Measurements from ENCODE around the gene PI16. TPM values are rescaled to one million over a fixed set of nuclear protein-coding genes. Genes with fewer than 3 reads are reported as not detected.

Gene PI16
- total and polyA plus RNA-seq, 2 experiments from 2014 or later: 0.50 TPM; not detected in 1

DNA sequence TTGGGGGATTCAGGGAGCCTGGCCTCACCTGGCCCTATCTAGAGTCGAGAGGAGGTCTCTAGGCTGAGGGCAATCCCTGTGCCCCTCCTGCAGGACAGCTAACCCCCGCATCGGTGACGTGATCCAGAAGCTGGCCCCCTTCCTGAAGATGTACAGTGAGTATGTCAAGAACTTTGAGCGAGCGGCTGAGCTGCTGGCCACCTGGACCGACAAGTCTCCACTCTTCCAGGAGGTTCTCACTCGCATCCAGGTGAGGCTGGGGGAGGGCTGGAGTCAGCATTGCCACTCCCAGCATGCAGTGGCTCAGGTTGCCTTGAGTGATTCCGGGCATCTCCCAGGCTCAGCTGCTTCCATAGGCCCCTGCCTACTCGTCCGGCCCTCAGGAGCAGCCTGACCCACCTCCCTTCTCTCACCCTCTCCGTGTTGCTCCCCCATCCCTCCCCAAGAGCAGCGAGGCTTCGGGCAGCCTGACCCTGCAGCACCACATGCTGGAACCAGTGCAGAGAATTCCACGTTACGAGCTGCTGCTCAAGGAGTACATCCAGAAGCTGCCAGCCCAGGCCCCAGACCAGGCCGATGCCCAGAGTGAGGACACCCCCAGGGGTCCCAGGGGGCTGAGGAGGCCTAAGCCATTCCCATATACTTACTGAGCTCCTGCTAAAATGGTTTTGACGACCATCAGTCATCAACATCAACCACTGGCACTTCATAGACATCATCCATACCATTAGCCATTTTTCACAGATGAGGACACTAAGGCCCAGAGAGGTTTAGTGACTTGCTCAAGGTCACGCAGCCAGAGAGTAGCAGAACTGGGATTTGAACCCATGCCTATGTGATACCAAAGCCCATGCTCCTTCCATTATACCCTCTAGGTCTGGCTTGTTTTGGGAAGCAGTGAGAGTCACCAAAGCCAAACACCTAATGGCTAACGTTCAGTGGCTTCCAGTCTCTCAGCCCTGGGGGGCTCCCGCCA is 59.3 kb downstream of the PI16 start:
- DNase-seq (ENCODE audit: low spot score): no peak
- Mint-ChIP-seq H3K9me3 (no peaks in the 10 kb centered on the region), H3K27ac (no peak overlapping the region), H3K4me1 (peaks cover 7% of the 10 kb centered on the region), H3K27me3 (ENCODE audit: insufficient read depth, low read depth, poor library complexity) (peaks cover 14% of the 10 kb centered on the region), H3K36me3 (ENCODE audit: low read depth) (no peaks in the 10 kb centered on the region), H3K4me3 (no peak overlapping the region)
- no peak overlapping the region for H3K27ac ChIP-seq (ENCODE audit: low read depth)
- no peaks in the 10 kb centered on the region for H3K79me2 ChIP-seq (replicated peaks; ENCODE audit: insufficient read depth)
- H2AFZ ChIP-seq: no peak overlapping the region
- H3K4me2 ChIP-seq: no peak overlapping the region
- H3K36me3 ChIP-seq (ENCODE audit: insufficient read depth): no peaks in the 10 kb centered on the region
- no peak overlapping the region for H3K4me3 ChIP-seq
- H3F3A ChIP-seq (replicated peaks; ENCODE audit: low read depth): 0 out of 2 replicates have a peak, but pooled peaks cover 3% of the 10 kb centered on the region
- H3K9me2 ChIP-seq (ENCODE audit: insufficient read depth): no peaks in the 10 kb centered on the region
- no peaks in the 10 kb centered on the region for H3K27me3 ChIP-seq (ENCODE audit: insufficient read depth)
- no peaks in the 10 kb centered on the region for H4K20me1 ChIP-seq (replicated peaks; ENCODE audit: insufficient read depth)
- no peaks in the 10 kb centered on the region; the same call in 1 of the 2 replicates for H3K4me1 ChIP-seq (ENCODE audit: insufficient read depth)
- no peak for TF ChIP-seq EZH2 (IDR thresholded peaks at IDR 0.05; ENCODE audit: low read depth, unreplicated experiment)
- TF ChIP-seq, protein P1, sequence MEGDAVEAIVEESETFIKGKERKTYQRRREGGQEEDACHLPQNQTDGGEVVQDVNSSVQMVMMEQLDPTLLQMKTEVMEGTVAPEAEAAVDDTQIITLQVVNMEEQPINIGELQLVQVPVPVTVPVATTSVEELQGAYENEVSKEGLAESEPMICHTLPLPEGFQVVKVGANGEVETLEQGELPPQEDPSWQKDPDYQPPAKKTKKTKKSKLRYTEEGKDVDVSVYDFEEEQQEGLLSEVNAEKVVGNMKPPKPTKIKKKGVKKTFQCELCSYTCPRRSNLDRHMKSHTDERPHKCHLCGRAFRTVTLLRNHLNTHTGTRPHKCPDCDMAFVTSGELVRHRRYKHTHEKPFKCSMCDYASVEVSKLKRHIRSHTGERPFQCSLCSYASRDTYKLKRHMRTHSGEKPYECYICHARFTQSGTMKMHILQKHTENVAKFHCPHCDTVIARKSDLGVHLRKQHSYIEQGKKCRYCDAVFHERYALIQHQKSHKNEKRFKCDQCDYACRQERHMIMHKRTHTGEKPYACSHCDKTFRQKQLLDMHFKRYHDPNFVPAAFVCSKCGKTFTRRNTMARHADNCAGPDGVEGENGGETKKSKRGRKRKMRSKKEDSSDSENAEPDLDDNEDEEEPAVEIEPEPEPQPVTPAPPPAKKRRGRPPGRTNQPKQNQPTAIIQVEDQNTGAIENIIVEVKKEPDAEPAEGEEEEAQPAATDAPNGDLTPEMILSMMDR (conservative IDR thresholded peaks at IDR 0.05; ENCODE audit: low read depth in 2 of 2): peak in 1 of 2 experiments; percentile 36; a peak in 2 of 4 replicates
- peak; percentile 16 for ATAC-seq

Other genes with a start within 250 kb of the PI16 start
- 0.12 and 0.14 TPM in 2 replicates for gene CPNE5, start 115.3 kb upstream of the PI16 start, total RNA-seq (2014; rRNA removed; shearing (Covaris generic))
- gene CPNE5, start 115.3 kb upstream of the PI16 start, polyA plus RNA-seq (2016; fragmentation: Nextera tagmentation; extraction: Ambion mirVana): 0.37 and 0.42 TPM in 2 replicates
- gene PPIL1, start 79.9 kb upstream of the PI16 start, total RNA-seq (2014; rRNA removed; shearing (Covaris generic)): 79.4 and 82.9 TPM in 2 replicates
- gene PPIL1, start 79.9 kb upstream of the PI16 start, polyA plus RNA-seq (2016; fragmentation: Nextera tagmentation; extraction: Ambion mirVana): 53.1 and 57.3 TPM in 2 replicates
- 7.9 and 8.7 TPM in 2 replicates for gene C6orf89, start 68.8 kb upstream of the PI16 start, total RNA-seq (2014; rRNA removed; shearing (Covaris generic))
- gene C6orf89, start 68.8 kb upstream of the PI16 start, polyA plus RNA-seq (2016; fragmentation: Nextera tagmentation; extraction: Ambion mirVana): 3.6 and 3.7 TPM in 2 replicates
- 261 and 271 TPM in 2 replicates for gene MTCH1, start 31.5 kb downstream of the PI16 start, total RNA-seq (2014; rRNA removed; shearing (Covaris generic))
- 108 and 109 TPM in 2 replicates for gene MTCH1, start 31.5 kb downstream of the PI16 start, polyA plus RNA-seq (2016; fragmentation: Nextera tagmentation; extraction: Ambion mirVana)
- gene FGD2, start 50.9 kb downstream of the PI16 start, total RNA-seq (2014; rRNA removed; shearing (Covaris generic)): 0.14 and 0.35 TPM in 2 replicates
- 0.13 and 0.16 TPM in 2 replicates for gene FGD2, start 50.9 kb downstream of the PI16 start, polyA plus RNA-seq (2016; fragmentation: Nextera tagmentation; extraction: Ambion mirVana)
- gene PIM1, start 215.4 kb downstream of the PI16 start, total RNA-seq (2014; rRNA removed; shearing (Covaris generic)): 64.0 and 74.2 TPM in 2 replicates
- gene PIM1, start 215.4 kb downstream of the PI16 start, polyA plus RNA-seq (2016; fragmentation: Nextera tagmentation; extraction: Ambion mirVana): 43.7 and 46.0 TPM in 2 replicates

All from GM23338 (cell line).